K562 (cell line): ENCODE results near the gene PPP1R13L. TPM values are rescaled to one million over a fixed set of nuclear protein-coding genes. Genes with fewer than 3 reads are reported as not detected.
A peak's percentile ranks its signal among the peaks of the same experiment; 100 is the strongest.

Experiments
- ADNP ChIP-seq: fragments of 200-800 bp; sonication (Bioruptor generic); IDR thresholded peaks from 2 replicates; pipeline ENCODE4 v1.6.1; 2016; ENCODE audit warnings: missing genetic modification characterization, missing compliant biosample characterization
- ARID1B ChIP-seq: fragments of 450-650 bp; IDR thresholded peaks from 2 replicates; pipeline ENCODE4 v1.6.1; 2016; ENCODE audit warnings: antibody characterized with exemption, mild to moderate bottlenecking, inconsistent platforms
- CBX5 ChIP-seq: IDR thresholded peaks from 2 replicates; pipeline ENCODE4 v1.6.1; 2014; ENCODE audit warnings: low read depth, borderline replicate concordance
- CSDE1 ChIP-seq, 2 experiments: fragments of 450-650 bp; IDR thresholded peaks; 2 replicates each; pipeline ENCODE4 v1.6.1; 2016; ENCODE audit warnings: mild to moderate bottlenecking in 1 of 2
- CTCFL ChIP-seq: IDR thresholded peaks from 2 replicates; pipeline ENCODE4 v1.6.1; 2011; ENCODE audit warnings: borderline replicate concordance, low read depth, mild to moderate bottlenecking, moderate library complexity, low read length; ENCODE audit not compliant: insufficient read depth, poor library complexity, severe bottlenecking
- EWSR1 ChIP-seq: fragments of 450-650 bp; IDR thresholded peaks from 2 replicates; pipeline ENCODE4 v1.6.1; 2018; ENCODE audit warnings: borderline replicate concordance, mild to moderate bottlenecking, low read depth, moderate library complexity; ENCODE audit not compliant: partially characterized antibody
- POLR2AphosphoS5 ChIP-seq: IDR thresholded peaks from 2 replicates; pipeline ENCODE4 v1.6.1; 2011; ENCODE audit warnings: mild to moderate bottlenecking, low read depth, low read length, moderate library complexity; ENCODE audit not compliant: control insufficient read depth, insufficient read depth
- RB1 ChIP-seq: fragments of 450-650 bp; IDR thresholded peaks from 2 replicates; pipeline ENCODE4 v1.6.1; 2017; ENCODE audit warnings: low read depth, mild to moderate bottlenecking
- RFX5 ChIP-seq: IDR thresholded peaks from 2 replicates; pipeline ENCODE4 v1.6.1; 2011; ENCODE audit warnings: low read depth, mild to moderate bottlenecking, improper control_type of control experiment, low read length
- SIN3B ChIP-seq: fragments of 450-650 bp; IDR thresholded peaks from 2 replicates; pipeline ENCODE4 v1.6.1; 2017; ENCODE audit warnings: low read depth, mild to moderate bottlenecking, moderate library complexity
- XRCC4 ChIP-seq: IDR thresholded peaks from one replicate; pipeline ENCODE4 v1.6.1; 2011; ENCODE audit not compliant: insufficient read depth, insufficient read length; ENCODE audit errors: extremely low read depth
- XRCC5 ChIP-seq: fragments of 200-400 bp; formaldehyde crosslinking; IDR thresholded peaks from 2 replicates; pipeline ENCODE4 v1.6.1; 2017; ENCODE audit warnings: low read depth, mild to moderate bottlenecking, low read length
- ZBTB5 ChIP-seq: fragments of 450-650 bp; IDR thresholded peaks from 2 replicates; pipeline ENCODE4 v1.6.1; 2017; ENCODE audit warnings: antibody characterized with exemption
- ZNF24 ChIP-seq: fragments of 450-650 bp; IDR thresholded peaks from 2 replicates; pipeline ENCODE4 v1.6.1; 2016
- ZNF354B ChIP-seq: fragments of 250-450 bp; sonication (Bioruptor Pico); IDR thresholded peaks from 2 replicates; pipeline ENCODE4 v1.4.0; 2020
- ZNF449 ChIP-seq: fragments of 250-450 bp; sonication (Bioruptor Pico); IDR thresholded peaks from 2 replicates; pipeline ENCODE4 v1.8.0; 2022; ENCODE audit warnings: moderate library complexity, mild to moderate bottlenecking, inconsistent platforms
- ZNF77 ChIP-seq: fragments of 250-450 bp; sonication (Bioruptor Pico); IDR thresholded peaks from 2 replicates; pipeline ENCODE4 v1.5.0; 2020
- polyA plus RNA-seq, 8 experiments: library from polyadenylated mRNA; depleted of rRNA in 4 of 8; stranded (reverse) in 5 of 8; unstranded in 3 of 8; fragments of >200 nt; fragmentation: Nextera tagmentation in 2 of 8; fragmentation: Illumina TruSeq in 1 of 8; extraction: Ambion mirVana in 2 of 8; extraction: Trizol in 1 of 8; gene quantifications; 2 replicates each; pipeline versions ENCODE4 v1.2.1 to v1.2.3, GENCODE V29; 2011 to 2014; ENCODE audit warnings: inconsistent platforms in 1 of 8, missing spikeins in 1 of 8
- total RNA-seq, 7 experiments: library from RNA; depleted of rRNA in 6 of 7; stranded (reverse); fragments of >200 nt in 6 of 7; fragmentation: Illumina TruSeq in 2 of 7; extraction: Trizol in 2 of 7; gene quantifications; 2 replicates each; pipeline versions ENCODE4 v1.2.1 to v1.2.3, GENCODE V29; 2011 to 2021; ENCODE audit warnings: low replicate concordance in 1 of 7
- TF ChIP-seq, protein P1 (sequence below): fragments of 450-650 bp; formaldehyde crosslinking; IDR thresholded peaks from 2 replicates; pipeline ENCODE4 v1.4.0; 2020; ENCODE audit warnings: mild to moderate bottlenecking, mixed read lengths
- TF ChIP-seq, protein P2 (sequence below): fragments of 450-650 bp; IDR thresholded peaks from 2 replicates; pipeline ENCODE4 v1.6.1; 2018; ENCODE audit warnings: mild to moderate bottlenecking, low read depth; ENCODE audit not compliant: partially characterized antibody

The PPP1R13L gene
- total and polyA plus RNA-seq, 9 of the 15 experiments (the other 6 are each of a cell fraction or from before 2014, with no cell fraction given) = 0.32 to 6.7 (median 2.0) TPM

- TF ChIP-seq, protein P1, sequence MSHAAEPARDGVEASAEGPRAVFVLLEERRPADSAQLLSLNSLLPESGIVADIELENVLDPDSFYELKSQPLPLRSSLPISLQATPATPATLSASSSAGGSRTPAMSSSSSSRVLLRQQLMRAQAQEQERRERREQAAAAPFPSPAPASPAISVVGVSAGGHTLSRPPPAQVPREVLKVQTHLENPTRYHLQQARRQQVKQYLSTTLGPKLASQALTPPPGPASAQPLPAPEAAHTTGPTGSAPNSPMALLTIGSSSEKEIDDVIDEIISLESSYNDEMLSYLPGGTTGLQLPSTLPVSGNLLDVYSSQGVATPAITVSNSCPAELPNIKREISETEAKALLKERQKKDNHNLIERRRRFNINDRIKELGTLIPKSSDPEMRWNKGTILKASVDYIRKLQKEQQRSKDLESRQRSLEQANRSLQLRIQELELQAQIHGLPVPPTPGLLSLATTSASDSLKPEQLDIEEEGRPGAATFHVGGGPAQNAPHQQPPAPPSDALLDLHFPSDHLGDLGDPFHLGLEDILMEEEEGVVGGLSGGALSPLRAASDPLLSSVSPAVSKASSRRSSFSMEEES = no peak
- no peak for TF ChIP-seq EWSR1
- no peak for TF ChIP-seq ZNF354B (CRISPR knock-in tag)
- no peak for TF ChIP-seq XRCC4
- no peak for TF ChIP-seq CTCFL
- peak; percentile 63 for TF ChIP-seq ARID1B
- no peak for TF ChIP-seq ADNP (tag)
- no peak for TF ChIP-seq ZNF77 (CRISPR knock-in tag)
- peak; percentile 72 for TF ChIP-seq RB1
- no peak for TF ChIP-seq ZNF24
- TF ChIP-seq RFX5 = 0 out of 2 replicates have a peak, but pooled peaks have one; percentile 34
- no peak for TF ChIP-seq ZNF449 (CRISPR knock-in tag)
- TF ChIP-seq, protein P2, sequence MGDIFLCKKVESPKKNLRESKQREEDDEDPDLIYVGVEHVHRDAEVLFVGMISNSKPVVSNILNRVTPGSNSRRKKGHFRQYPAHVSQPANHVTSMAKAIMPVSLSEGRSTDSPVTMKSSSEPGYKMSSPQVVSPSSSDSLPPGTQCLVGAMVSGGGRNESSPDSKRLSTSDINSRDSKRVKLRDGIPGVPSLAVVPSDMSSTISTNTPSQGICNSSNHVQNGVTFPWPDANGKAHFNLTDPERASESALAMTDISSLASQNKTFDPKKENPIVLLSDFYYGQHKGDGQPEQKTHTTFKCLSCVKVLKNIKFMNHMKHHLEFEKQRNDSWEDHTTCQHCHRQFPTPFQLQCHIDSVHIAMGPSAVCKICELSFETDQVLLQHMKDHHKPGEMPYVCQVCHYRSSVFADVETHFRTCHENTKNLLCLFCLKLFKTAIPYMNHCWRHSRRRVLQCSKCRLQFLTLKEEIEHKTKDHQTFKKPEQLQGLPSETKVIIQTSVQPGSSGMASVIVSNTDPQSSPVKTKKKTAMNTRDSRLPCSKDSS = no peak
- no peak for TF ChIP-seq CBX5
- TF ChIP-seq POLR2AphosphoS5 = peak; percentile 73
- TF ChIP-seq SIN3B = 0 out of 2 replicates have a peak, but pooled peaks have one; percentile 41
- TF ChIP-seq ZBTB5 = no peak
- TF ChIP-seq CSDE1 (IDR thresholded peaks at IDR 0.05) = no peak
- peak; percentile 45; the same call in 1 of the 2 replicates for TF ChIP-seq XRCC5
These were observed 38.8 kb upstream of the PPP1R13L start (continued) for GRCh38 chr19:45443462-45444317.
